Trophoblast cell (in vitro differentiated cells and primary cell): ENCODE measurements around the gene DAW1. TPM values are rescaled to one million over a fixed set of nuclear protein-coding genes. Genes with fewer than 3 reads are reported as not detected.
A peak's percentile ranks its signal among the peaks of the same experiment; 100 is the strongest.

Experiments
- DNase-seq, 2 donors: peaks; one replicate each; pipeline ENCODE4 v3.0.0-alpha.2; 2016
- H2AFZ ChIP-seq: 2 replicates; pipeline ENCODE4 v1.6.1; 2013; ENCODE audit warnings: low read length, moderate library complexity, mild to moderate bottlenecking; ENCODE audit not compliant: insufficient read depth, poor library complexity
- H2AK5ac ChIP-seq: 2 replicates; pipeline ENCODE4 v1.6.1; 2013; ENCODE audit warnings: mild to moderate bottlenecking, low read length
- H2BK120ac ChIP-seq: 2 replicates; pipeline ENCODE4 v1.6.1; 2013; ENCODE audit warnings: low read length, mild to moderate bottlenecking, moderate library complexity; ENCODE audit not compliant: insufficient read depth, poor library complexity
- H2BK12ac ChIP-seq: 2 replicates; pipeline ENCODE4 v1.6.1; 2013; ENCODE audit warnings: mild to moderate bottlenecking, low read length, moderate library complexity
- H2BK5ac ChIP-seq: 2 replicates; pipeline ENCODE4 v1.6.1; 2013; ENCODE audit warnings: low read length, low read depth, moderate library complexity, mild to moderate bottlenecking; ENCODE audit not compliant: poor library complexity
- H3K14ac ChIP-seq: 2 replicates; pipeline ENCODE4 v1.6.1; 2013; ENCODE audit warnings: mild to moderate bottlenecking, low read length
- H3K18ac ChIP-seq: 2 replicates; pipeline ENCODE4 v1.6.1; 2013; ENCODE audit warnings: mild to moderate bottlenecking, low read length
- H3K23ac ChIP-seq: 2 replicates; pipeline ENCODE4 v1.6.1; 2013; ENCODE audit warnings: low read length
- H3K27ac ChIP-seq: 2 replicates; pipeline ENCODE4 v1.5.1; 2013; ENCODE audit warnings: low read depth, mild to moderate bottlenecking, inconsistent platforms, low read length, moderate library complexity
- H3K27me3 ChIP-seq: 2 replicates; pipeline ENCODE4 v1.6.1; 2013; ENCODE audit warnings: inconsistent platforms, mild to moderate bottlenecking, low read length, moderate library complexity; ENCODE audit not compliant: insufficient read depth
- H3K36me3 ChIP-seq, 2 experiments: 1 replicate in 1 of 2; 2 replicates in 1 of 2; pipeline ENCODE4 v1.6.1; 2013; ENCODE audit warnings: low read length in 2 of 2, mild to moderate bottlenecking in 2 of 2, moderate library complexity in 1 of 2; ENCODE audit not compliant: insufficient read depth in 2 of 2, control insufficient read depth in 1 of 2
- H3K4ac ChIP-seq: 2 replicates; pipeline ENCODE4 v1.6.1; 2013; ENCODE audit warnings: low read depth, mild to moderate bottlenecking, low read length, moderate library complexity
- H3K4me1 ChIP-seq, 2 experiments: 1 replicate in 1 of 2; 2 replicates in 1 of 2; pipeline ENCODE4 v1.6.1; 2013; ENCODE audit warnings: low read length in 2 of 2, mild to moderate bottlenecking in 2 of 2, moderate library complexity in 1 of 2; ENCODE audit not compliant: insufficient read depth in 2 of 2, control insufficient read depth in 1 of 2
- H3K4me2 ChIP-seq: 2 replicates; pipeline ENCODE4 v1.6.1; 2013; ENCODE audit warnings: inconsistent platforms, mild to moderate bottlenecking, low read length, moderate library complexity
- H3K4me3 ChIP-seq: 2 replicates; pipeline ENCODE4 v1.5.1; 2013; ENCODE audit warnings: mild to moderate bottlenecking, low read depth, low read length, inconsistent platforms
- H3K79me1 ChIP-seq: one replicate; pipeline ENCODE4 v1.6.1; 2013; ENCODE audit warnings: low read length
- H3K79me2 ChIP-seq: 2 replicates; pipeline ENCODE4 v1.6.1; 2013; ENCODE audit warnings: low read length, mild to moderate bottlenecking; ENCODE audit not compliant: control insufficient read depth, insufficient read depth, poor library complexity
- H3K9ac ChIP-seq: 2 replicates; pipeline ENCODE4 v1.6.1; 2013; ENCODE audit warnings: mild to moderate bottlenecking, low read length
- H3K9me3 ChIP-seq: 2 replicates; pipeline ENCODE4 v1.6.1; 2013; ENCODE audit warnings: low read depth, mild to moderate bottlenecking, control low read depth, inconsistent platforms, low read length; ENCODE audit not compliant: insufficient read depth
- H4K12ac ChIP-seq: 2 replicates; pipeline ENCODE4 v1.6.1; 2013; ENCODE audit warnings: low read depth, mild to moderate bottlenecking, low read length, moderate library complexity
- H4K8ac ChIP-seq: 2 replicates; pipeline ENCODE4 v1.6.1; 2013; ENCODE audit warnings: low read depth, mild to moderate bottlenecking, low read length, moderate library complexity
- H4K91ac ChIP-seq: one replicate; pipeline ENCODE4 v1.6.1; 2013; ENCODE audit warnings: low read depth, mild to moderate bottlenecking, low read length, moderate library complexity
- WGBS: extraction: QIAGEN DNeasy Blood & Tissue Kit; methylation state at CpG from one replicate; pipeline ENCODE4 v1.1.7; 2013; ENCODE audit warnings: missing lambda C conversion rate; ENCODE audit not compliant: insufficient read length, insufficient coverage; ENCODE audit errors: extremely low coverage; 5-methylcytosine and 5-hydroxymethylcytosine counted together
- polyA plus RNA-seq: library from polyadenylated mRNA; stranded (reverse); fragments of 200-250 nt; gene quantifications from 2 replicates; pipeline ENCODE4 v1.2.3, GENCODE V29; 2013

DAW1 gene, protein sequence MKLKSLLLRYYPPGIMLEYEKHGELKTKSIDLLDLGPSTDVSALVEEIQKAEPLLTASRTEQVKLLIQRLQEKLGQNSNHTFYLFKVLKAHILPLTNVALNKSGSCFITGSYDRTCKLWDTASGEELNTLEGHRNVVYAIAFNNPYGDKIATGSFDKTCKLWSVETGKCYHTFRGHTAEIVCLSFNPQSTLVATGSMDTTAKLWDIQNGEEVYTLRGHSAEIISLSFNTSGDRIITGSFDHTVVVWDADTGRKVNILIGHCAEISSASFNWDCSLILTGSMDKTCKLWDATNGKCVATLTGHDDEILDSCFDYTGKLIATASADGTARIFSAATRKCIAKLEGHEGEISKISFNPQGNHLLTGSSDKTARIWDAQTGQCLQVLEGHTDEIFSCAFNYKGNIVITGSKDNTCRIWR
- 0.24 and 0.33 TPM in 2 replicates for polyA plus RNA-seq

DNA sequence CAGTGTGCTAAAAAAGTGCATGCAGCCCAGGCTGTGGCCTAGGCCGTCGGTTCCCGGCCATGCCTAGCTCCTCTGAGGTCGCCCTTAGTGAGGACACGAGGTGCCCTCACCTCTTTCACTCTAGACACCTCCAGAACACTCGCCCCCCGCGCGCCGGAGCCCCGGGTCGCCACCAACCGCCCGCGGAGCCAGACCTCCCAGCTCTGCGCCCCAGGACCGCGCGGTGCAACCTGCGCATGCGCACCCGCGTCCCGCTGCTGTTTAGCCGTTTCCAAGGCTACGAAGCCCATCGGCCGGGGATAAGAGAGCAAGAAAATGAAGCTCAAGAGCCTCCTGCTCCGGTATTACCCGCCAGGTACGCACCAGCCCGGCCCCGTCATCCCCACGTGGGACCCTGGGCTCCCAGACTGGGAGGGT lies at the start of gene DAW1:
Gene DAW1 (plus strand): TSS at position 257 of the 417 bp plus-strand sequence. CDS start 59 bp downstream, at position 316.
- Histone ChIP-seq H3K4me1 (peaks cover 12 to 13% of the 10 kb centered on the region in 2 experiments), H3K18ac (peak within 1 kb of the TSS; percentile 48), H3K27ac (peak within 1 kb of the TSS; percentile 83), H2BK12ac (peak within 1 kb of the TSS; percentile 37), H3K4ac (no peak within 1 kb of the TSS), H3K9ac (peak within 1 kb of the TSS; percentile 6), H3K4me3 (peak within 1 kb of the TSS; percentile 38), H2BK5ac (peak within 1 kb of the TSS; percentile 24), H3K9me3 (no peaks in the 10 kb centered on the region), H3K79me1 (peaks cover 10% of the 10 kb centered on the region), H2BK120ac (peak within 1 kb of the TSS; percentile 19), H3K36me3 (no peaks in the 10 kb centered on the region), H3K27me3 (no peaks in the 10 kb centered on the region), H4K91ac (peak within 1 kb of the TSS; percentile 74), H2AK5ac (no peak within 1 kb of the TSS), H4K12ac (no peak within 1 kb of the TSS), H3K4me2 (peak within 1 kb of the TSS; percentile 74), H4K8ac (peak within 1 kb of the TSS; percentile 14), H3K23ac (no peak within 1 kb of the TSS), H3K79me2 (peaks cover 2% of the 10 kb centered on the region), H2AFZ (peak within 1 kb of the TSS; percentile 82), H3K14ac (peak within 1 kb of the TSS; percentile 38)
- DNase-seq, result peak; percentile 77 to 90
- no CpG with 5 or more reads among the region's 34 CpGs for WGBS

DNA sequence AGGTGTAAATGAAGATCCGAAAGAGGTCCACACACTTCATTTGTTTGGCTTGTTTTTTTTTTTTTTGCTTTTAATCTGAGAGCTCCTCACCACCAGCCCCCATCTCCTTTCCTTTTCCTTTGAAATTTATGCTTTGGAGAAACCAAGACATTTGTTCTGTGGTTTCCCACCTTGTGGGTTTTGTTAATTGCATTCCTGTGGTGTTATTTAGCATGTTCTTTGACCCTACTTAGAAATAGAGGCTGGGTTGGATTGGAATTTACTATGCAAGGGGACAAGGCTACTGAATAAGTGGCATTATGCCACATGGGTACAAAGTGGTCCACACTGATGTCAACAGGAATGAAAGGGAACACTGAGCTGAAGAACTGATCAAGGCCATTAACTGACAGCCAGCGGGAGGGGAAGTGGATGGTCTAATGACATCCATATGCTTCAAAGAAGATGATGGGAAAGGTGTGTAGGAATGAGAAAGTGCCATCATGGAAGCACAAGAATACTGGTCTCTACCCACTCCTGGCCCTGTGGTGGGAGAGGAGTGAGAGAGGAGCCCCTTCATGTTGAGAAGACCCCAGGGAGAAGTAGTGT lies 48.9 kb upstream of the DAW1 start:
- Histone ChIP-seq H3K23ac (no peak overlapping the region), H2BK120ac (no peak overlapping the region), H4K8ac (no peak overlapping the region), H2AK5ac (no peak overlapping the region), H3K4me1 (no peaks in the 10 kb centered on the region), H3K27me3 (no peaks in the 10 kb centered on the region), H3K79me1 (no peaks in the 10 kb centered on the region), H4K91ac (no peak overlapping the region), H2BK12ac (no peak overlapping the region), H3K4me2 (no peak overlapping the region), H3K18ac (no peak overlapping the region), H2BK5ac (no peak overlapping the region), H3K27ac (no peak overlapping the region), H3K79me2 (no peaks in the 10 kb centered on the region), H4K12ac (no peak overlapping the region), H3K36me3 (no peaks in the 10 kb centered on the region), H3K14ac (no peak overlapping the region), H3K4ac (no peak overlapping the region), H3K9ac (no peak overlapping the region), H2AFZ (no peak overlapping the region), H3K9me3 (peaks cover 2% of the 10 kb centered on the region), H3K4me3 (no peak overlapping the region)
- no peak for DNase-seq
- no CpG with 5 or more reads among the region's 2 CpGs for WGBS

DNA sequence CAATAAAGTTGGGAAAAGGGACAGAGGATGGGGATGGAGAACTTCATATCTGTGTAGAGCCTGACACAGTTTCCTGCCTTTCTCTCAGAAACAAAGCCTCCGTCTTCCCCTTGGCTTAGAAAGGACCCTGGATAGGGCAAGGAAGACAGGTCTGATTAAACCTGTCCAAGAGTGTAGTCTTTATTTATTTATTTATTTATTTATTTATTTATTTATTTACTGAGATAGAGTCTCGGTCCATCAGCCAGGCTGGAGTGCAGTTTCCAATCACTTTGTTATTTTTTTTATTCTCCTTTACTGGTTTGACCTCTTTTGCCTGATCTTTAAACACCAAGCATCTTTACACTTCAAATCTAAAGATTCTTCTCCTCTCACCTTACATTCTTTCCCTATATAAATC lies 47.5 kb upstream of the DAW1 start:
- Histone ChIP-seq H4K12ac (no peak overlapping the region), H3K4me2 (no peak overlapping the region), H3K4ac (no peak overlapping the region), H2BK5ac (no peak overlapping the region), H3K79me2 (no peaks in the 10 kb centered on the region), H3K14ac (no peak overlapping the region), H3K23ac (no peak overlapping the region), H2AFZ (no peak overlapping the region), H3K79me1 (no peaks in the 10 kb centered on the region), H3K27me3 (no peaks in the 10 kb centered on the region), H2AK5ac (no peak overlapping the region), H3K27ac (no peak overlapping the region), H4K91ac (no peak overlapping the region), H3K18ac (no peak overlapping the region), H2BK12ac (no peak overlapping the region), H3K4me1 (no peaks in the 10 kb centered on the region), H3K36me3 (no peaks in the 10 kb centered on the region), H2BK120ac (no peak overlapping the region), H3K9me3 (peaks cover 2% of the 10 kb centered on the region), H3K4me3 (no peak overlapping the region), H4K8ac (no peak overlapping the region), H3K9ac (no peak overlapping the region)
- no CpG with 5 or more reads among the region's 2 CpGs for WGBS
- DNase-seq, result no peak

DNA sequence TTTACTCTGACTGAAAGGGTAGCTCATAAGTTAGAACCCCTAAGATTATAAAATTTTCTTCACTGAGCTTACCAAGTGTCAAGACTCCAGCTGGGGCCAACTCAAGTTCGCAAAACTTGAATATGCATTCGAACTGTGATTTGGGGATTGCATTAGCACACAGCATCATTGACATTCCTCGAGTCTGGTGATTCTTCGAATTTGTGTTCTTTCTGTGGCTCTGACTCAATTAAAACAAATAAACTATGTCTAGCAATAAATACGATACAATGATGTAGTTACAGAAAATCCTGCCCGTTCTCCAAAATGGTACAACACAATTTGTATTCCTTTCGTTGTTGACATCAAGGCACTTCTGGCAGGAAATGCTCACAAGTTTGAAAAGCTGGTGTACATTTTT lies 46.7 kb upstream of the DAW1 start:
- no peak overlapping the region for H2BK12ac ChIP-seq
- WGBS, result no CpG with 5 or more reads among the region's 7 CpGs

More for the DNA sequence above, 46.7 kb upstream of the DAW1 start:
- no peak overlapping the region for H4K8ac ChIP-seq
- H3K18ac ChIP-seq, result no peak overlapping the region
- no peak overlapping the region for H2BK120ac ChIP-seq
- no peak overlapping the region for H3K27ac ChIP-seq
- H3K9me3 ChIP-seq, result peaks cover 2% of the 10 kb centered on the region
- no peaks in the 10 kb centered on the region for H3K79me1 ChIP-seq
- no peak overlapping the region for H3K9ac ChIP-seq
- H3K23ac ChIP-seq, result no peak overlapping the region
- DNase-seq, result no peak
- H3K4ac ChIP-seq, result no peak overlapping the region
- no peaks in the 10 kb centered on the region for H3K4me1 ChIP-seq
- no peak overlapping the region for H4K12ac ChIP-seq
- no peaks in the 10 kb centered on the region for H3K36me3 ChIP-seq
- no peaks in the 10 kb centered on the region for H3K27me3 ChIP-seq
- no peaks in the 10 kb centered on the region for H3K79me2 ChIP-seq
- no peak overlapping the region for H3K4me2 ChIP-seq
- H3K4me3 ChIP-seq, result no peak overlapping the region
- H2AFZ ChIP-seq, result no peak overlapping the region
- no peak overlapping the region for H2AK5ac ChIP-seq
- no peak overlapping the region for H2BK5ac ChIP-seq
- no peak overlapping the region for H3K14ac ChIP-seq
- H4K91ac ChIP-seq, result no peak overlapping the region
